GM06990 (cell line): ENCODE measurements around the gene TNFAIP2.

Source experiments
- DNase-seq: peaks from one replicate; pipeline ENCODE4 v3.0.0-alpha.2; 2011; ENCODE audit not compliant: insufficient read length; ENCODE audit errors: extremely low read depth
- H3K27me3 ChIP-seq: replicated peaks from 2 replicates; pipeline ENCODE4 v1.6.0; 2011; ENCODE audit warnings: low read length; ENCODE audit not compliant: control insufficient read depth, insufficient read depth
- H3K36me3 ChIP-seq: 2 replicates; pipeline ENCODE4 v1.5.1; 2011; ENCODE audit warnings: low read length; ENCODE audit not compliant: control insufficient read depth, insufficient read depth
- H3K4me3 ChIP-seq: replicated peaks from 2 replicates; pipeline ENCODE4 v1.5.1; 2011; ENCODE audit warnings: low read depth, mild to moderate bottlenecking, control low read depth, low read length
- CTCF ChIP-seq: IDR thresholded peaks from 2 replicates; pipeline ENCODE4 v1.5.1; 2011; ENCODE audit warnings: low read length, control low read depth, mild to moderate bottlenecking, inconsistent platforms; ENCODE audit not compliant: insufficient read depth, poor library complexity, severe bottlenecking

Gene TNFAIP2

GRCh38 chr14:103081951-103082350 lies 41.3 kb upstream of the TNFAIP2 start:
- no peak for DNase-seq
- no peak for TF ChIP-seq CTCF
- Histone ChIP-seq H3K4me3 (no peak overlapping the region), H3K27me3 (peaks cover 1% of the 10 kb centered on the region; the same call in 1 of the 2 replicates), H3K36me3 (no peaks in the 10 kb centered on the region)

- Histone ChIP-seq H3K4me3 (no peak within 1 kb of the TSS), H3K27me3 (peaks cover 1% of the 10 kb centered on the region; the same call in 1 of the 2 replicates), H3K36me3 (no peaks in the 10 kb centered on the region)
- no peak for DNase-seq
- TF ChIP-seq CTCF, result no peak
Measured at GRCh38 chr14:103084021-103084919, 39.0 kb upstream of the TNFAIP2 start, which contains the start of gene LBHD2. TSS of gene LBHD2 (plus strand) at chr14:103084210. CDS start at chr14:103086013, 1,803 bp downstream.

GRCh38 chr14:103085106-103086091 lies 37.9 kb upstream of the TNFAIP2 start:
- TF ChIP-seq CTCF, result peak; percentile 48
- Histone ChIP-seq H3K4me3 (no peak overlapping the region), H3K27me3 (peaks cover 1% of the 10 kb centered on the region; the same call in 1 of the 2 replicates), H3K36me3 (no peaks in the 10 kb centered on the region)
- no peak for DNase-seq

GRCh38 chr14:103086771-103087342 lies 36.4 kb upstream of the TNFAIP2 start:
- DNase-seq, result no peak
- H3K36me3 ChIP-seq, result no peaks in the 10 kb centered on the region
- H3K27me3 ChIP-seq, result peaks cover 1% of the 10 kb centered on the region; the same call in 1 of the 2 replicates
- no peak for TF ChIP-seq CTCF
- no peak overlapping the region for H3K4me3 ChIP-seq

- DNase-seq, result peak; percentile 10
Measured at GRCh38 chr14:103087343-103087835, 35.9 kb upstream of the TNFAIP2 start.

More at GRCh38 chr14:103087343-103087835, 35.9 kb upstream of the TNFAIP2 start:
- Histone ChIP-seq H3K4me3 (no peak overlapping the region), H3K27me3 (peaks cover 1% of the 10 kb centered on the region; the same call in 1 of the 2 replicates), H3K36me3 (no peaks in the 10 kb centered on the region)
- no peak for TF ChIP-seq CTCF
